Liver (tissue), 9 donors: ENCODE measurements around the gene WDR5. TPM values are rescaled to one million over a fixed set of nuclear protein-coding genes. Genes with fewer than 3 reads are reported as not detected.

Source experiments
- DNase-seq: peaks from one replicate; pipeline ENCODE4 v3.0.0-alpha.2; 2017; ENCODE audit warnings: low spot score
- H3K27ac ChIP-seq, 2 donors: one replicate each; pipeline ENCODE4 v1.7.0; 2013; ENCODE audit warnings: inconsistent platforms in 2 of 2, low read length in 2 of 2, control low read depth in 1 of 2, low read depth in 1 of 2, mild to moderate bottlenecking in 1 of 2
- H3K27me3 ChIP-seq, 4 donors: one replicate each; pipeline versions ENCODE4 v1.6.1 to v1.7.0; 2013; ENCODE audit warnings: low read length in 3 of 4, inconsistent platforms in 1 of 4, mild to moderate bottlenecking in 1 of 4, moderate library complexity in 1 of 4; ENCODE audit not compliant: control insufficient read depth in 4 of 4, insufficient read depth in 4 of 4
- H3K36me3 ChIP-seq, 4 donors: one replicate each; pipeline versions ENCODE4 v1.6.1 to v1.7.0; 2013; ENCODE audit warnings: low read length in 3 of 4, mild to moderate bottlenecking in 3 of 4, low read depth in 1 of 4, moderate library complexity in 1 of 4; ENCODE audit not compliant: control insufficient read depth in 4 of 4, insufficient read depth in 3 of 4
- H3K4me1 ChIP-seq, 4 donors: one replicate each; pipeline versions ENCODE4 v1.6.1 to v1.7.0; 2013; ENCODE audit warnings: low read length in 3 of 4, mild to moderate bottlenecking in 3 of 4, moderate library complexity in 1 of 4; ENCODE audit not compliant: control insufficient read depth in 4 of 4, insufficient read depth in 4 of 4
- H3K4me3 ChIP-seq, 3 donors: one replicate each; pipeline versions ENCODE4 v1.6.1 to v1.7.0; 2013; ENCODE audit warnings: low read length in 3 of 3, control low read depth in 1 of 3, low read depth in 1 of 3, mild to moderate bottlenecking in 1 of 3
- H3K9ac ChIP-seq, 2 donors: one replicate each; pipeline ENCODE4 v1.7.0; 2013; ENCODE audit warnings: low read length in 2 of 2, mild to moderate bottlenecking in 2 of 2, moderate library complexity in 2 of 2, control low read depth in 1 of 2, low read depth in 1 of 2
- H3K9me3 ChIP-seq, 4 donors: one replicate each; pipeline versions ENCODE4 v1.6.1 to v1.7.0; 2013; ENCODE audit warnings: low read length in 3 of 4; ENCODE audit not compliant: control insufficient read depth in 4 of 4
- ATF3 ChIP-seq: IDR thresholded peaks from 2 replicates; pipeline ENCODE4 v1.6.1; 2016; ENCODE audit warnings: antibody characterized with exemption
- CTCF ChIP-seq: fragments of 150-350 bp; IDR thresholded peaks from 2 replicates; pipeline ENCODE4 v1.5.1; 2017; ENCODE audit warnings: improper control_type of control experiment, low read depth, low read length; ENCODE audit not compliant: missing input control
- EGR1 ChIP-seq, 2 donors: IDR thresholded peaks; 2 replicates each; pipeline ENCODE4 v1.6.1; 2016 to 2018; ENCODE audit warnings: antibody characterized with exemption in 2 of 2, low read depth in 2 of 2
- FOXA1 ChIP-seq: IDR thresholded peaks from 2 replicates; pipeline ENCODE4 v1.6.1; 2016; ENCODE audit warnings: antibody characterized with exemption
- FOXA2 ChIP-seq: IDR thresholded peaks from 2 replicates; pipeline ENCODE4 v1.6.1; 2016; ENCODE audit warnings: antibody characterized with exemption
- HNF4A ChIP-seq, 2 donors: conservative IDR thresholded peaks; 2 replicates each; pipeline ENCODE4 v1.6.1; 2016; ENCODE audit warnings: antibody characterized with exemption in 2 of 2, mild to moderate bottlenecking in 2 of 2
- HNF4G ChIP-seq: IDR thresholded peaks from 2 replicates; pipeline ENCODE4 v1.6.1; 2016; ENCODE audit warnings: antibody characterized with exemption
- JUND ChIP-seq, 2 donors: IDR thresholded peaks; 2 replicates each; pipeline ENCODE4 v1.6.1; 2016; ENCODE audit warnings: antibody characterized with exemption in 2 of 2
- MAX ChIP-seq: IDR thresholded peaks from 2 replicates; pipeline ENCODE4 v1.6.1; 2016; ENCODE audit warnings: antibody characterized with exemption
- NR2F2 ChIP-seq: IDR thresholded peaks from 2 replicates; pipeline ENCODE4 v1.6.1; 2016; ENCODE audit warnings: antibody characterized with exemption
- RAD21 ChIP-seq, 2 donors: IDR thresholded peaks; 2 replicates each; pipeline ENCODE4 v1.6.1; 2016; ENCODE audit warnings: antibody characterized with exemption in 2 of 2, mild to moderate bottlenecking in 2 of 2
- REST ChIP-seq: IDR thresholded peaks from 2 replicates; pipeline ENCODE4 v1.6.1; 2016; ENCODE audit warnings: antibody characterized with exemption, mild to moderate bottlenecking
- RXRA ChIP-seq, 2 donors: IDR thresholded peaks; 2 replicates each; pipeline ENCODE4 v1.6.1; 2017 to 2018; ENCODE audit warnings: antibody characterized with exemption in 2 of 2, mild to moderate bottlenecking in 1 of 2
- TAF1 ChIP-seq: conservative IDR thresholded peaks from 2 replicates; pipeline ENCODE4 v1.6.1; 2016; ENCODE audit warnings: antibody characterized with exemption, mild to moderate bottlenecking
- ZBTB33 ChIP-seq: IDR thresholded peaks from 2 replicates; pipeline ENCODE4 v1.6.1; 2016; ENCODE audit warnings: antibody characterized with exemption
- WGBS: extraction: QIAGEN DNeasy Blood & Tissue Kit; methylation state at CpG from one replicate; pipeline ENCODE4 v1.1.7; 2013; 5-methylcytosine and 5-hydroxymethylcytosine counted together
- polyA plus RNA-seq, 2 donors: library from polyadenylated mRNA; stranded (reverse) in 1 of 2; unstranded in 1 of 2; fragments of 200-250 nt in 1 of 2; fragments of >200 nt in 1 of 2; fragmentation: Nextera tagmentation in 1 of 2; extraction: Ambion mirVana in 1 of 2; gene quantifications; one replicate each; pipeline versions ENCODE4 v1.2.1 to v1.2.3, GENCODE V29; 2013 to 2015
- total RNA-seq, 2 donors: library from RNA; depleted of rRNA; stranded (reverse); fragments of >200 nt; gene quantifications; one replicate each; pipeline ENCODE4 v1.2.3, GENCODE V29; 2014
- donor health status: healthy.
- donor health status: healthy.
- donor health status: healthy.
- donor health status: healthy.
- donor health status: healthy.

The WDR5 gene
- total and polyA plus RNA-seq, 4 donors = 11.1 to 21.6 (median 14.6) TPM

- WGBS = 71% methylated on average over 4 of the region's 4 CpGs
- H3K4me1 ChIP-seq = no peaks in the 10 kb centered on the region
- H3K27me3 ChIP-seq = no peaks in the 10 kb centered on the region
- H3K4me3 ChIP-seq = no peak overlapping the region
- no peak for DNase-seq
- H3K27ac ChIP-seq = no peak overlapping the region
- peaks cover 0 to 9% (median under 1%) of the 10 kb centered on the region in 4 donors for H3K9me3 ChIP-seq
- no peak overlapping the region for H3K9ac ChIP-seq
- no peaks in the 10 kb centered on the region for H3K36me3 ChIP-seq
- TF ChIP-seq ZBTB33 (no peak), MAX (no peak), REST (no peak), NR2F2 (no peak), HNF4A (conservative IDR thresholded peaks at IDR 0.05) (no peak), TAF1 (no peak), FOXA1 (no peak), EGR1 (IDR thresholded peaks at IDR 0.05; ENCODE audit: low read depth in 2 of 2) (no peak), HNF4G (no peak)
Observed at GRCh38 chr9:134089972-134090371, 45.9 kb upstream of the WDR5 start.

- WGBS = 33% methylated on average over 13 of the region's 13 CpGs
- Histone ChIP-seq H3K9me3 (peaks cover 0 to 3% (median 0%) of the 10 kb centered on the region in 4 donors), H3K4me1 (no peaks in the 10 kb centered on the region), H3K27ac (no peak overlapping the region), H3K9ac (no peak overlapping the region), H3K27me3 (no peaks in the 10 kb centered on the region), H3K4me3 (no peak overlapping the region), H3K36me3 (no peaks in the 10 kb centered on the region)
- peak; percentile 70 for DNase-seq
- TF ChIP-seq FOXA2 = no peak
- TF ChIP-seq JUND (IDR thresholded peaks at IDR 0.05) = no peak
- peak; percentile 87 for TF ChIP-seq CTCF
- no peak for TF ChIP-seq RXRA (IDR thresholded peaks at IDR 0.05)
- TF ChIP-seq HNF4A (conservative IDR thresholded peaks at IDR 0.05) = no peak
- TF ChIP-seq ATF3 = no peak
- no peak for TF ChIP-seq EGR1 (IDR thresholded peaks at IDR 0.05; ENCODE audit: low read depth in 2 of 2)
- peak; percentile 92 to 96 for TF ChIP-seq RAD21 (IDR thresholded peaks at IDR 0.05)
- no peak for TF ChIP-seq HNF4G
- TF ChIP-seq REST = no peak
- no peak for TF ChIP-seq TAF1
Observed at GRCh38 chr9:134099123-134099761, 36.6 kb upstream of the WDR5 start.
